GM13976 (cell line): Measurements from ENCODE around the gene COQ10A.

Experiments
- DNase-seq: peaks from one replicate; pipeline ENCODE4 v3.0.0; 2012; ENCODE audit warnings: low spot score
- CTCF ChIP-seq: IDR thresholded peaks from 2 replicates; pipeline ENCODE4 v1.5.1; 2012; ENCODE audit warnings: borderline replicate concordance, mild to moderate bottlenecking; ENCODE audit not compliant: insufficient read depth; ENCODE audit errors: extremely low read depth, missing control alignments, control extremely low read depth
- in situ Hi-C: fragments of 300-500 bp; cut with MboI; formaldehyde crosslinking; loops from one replicate; pipeline ENCODE4 v1.12.0; 2022; ENCODE audit warnings: low sequenced_read_pairs, mixed read lengths, inconsistent platforms; ENCODE audit not compliant: unreplicated experiment

The COQ10A gene

GRCh38 chr12:56307221-56307965, 40.7 kb downstream of the COQ10A start:
- in situ Hi-C loops, result no loop called here
- DNase-seq, result no peak
- no peak for TF ChIP-seq CTCF

- TF ChIP-seq CTCF, result no peak
- no peak for DNase-seq
- in situ Hi-C loops, result no loop called here
Observed at GRCh38 chr12:56308714-56309113, 42.0 kb downstream of the COQ10A start.

- no peak for TF ChIP-seq CTCF
- DNase-seq, result no peak
- in situ Hi-C loops, result loop anchor here (10.0 kb wide), 1 partner anchor 154 kb away; the partner anchor contains the start of gene SPRYD4
Observed at GRCh38 chr12:56311003-56311402, 44.3 kb downstream of the COQ10A start.

GRCh38 chr12:56315249-56315621, 48.5 kb downstream of the COQ10A start:
- in situ Hi-C loops, result loop anchor here (10.0 kb wide), 1 partner anchor 150 kb away; the partner anchor contains the start of gene SPRYD4
- TF ChIP-seq CTCF, result no peak
- DNase-seq, result peak; percentile 31

- DNase-seq, result peak; percentile 96
- in situ Hi-C loops, result loop anchor here (10.0 kb wide), 1 partner anchor 149 kb away; the partner anchor contains the start of gene SPRYD4
- peak; percentile 26 for TF ChIP-seq CTCF
Observed at GRCh38 chr12:56315622-56316473, 49.1 kb downstream of the COQ10A start, which contains the start of gene CNPY2. TSS of gene CNPY2 (minus strand) at chr12:56315988. CDS start at chr12:56315217, 771 bp downstream.

GRCh38 chr12:56317675-56318074, 50.9 kb downstream of the COQ10A start:
- in situ Hi-C loops, result loop anchor here (10.0 kb wide), 1 partner anchor 147 kb away; the partner anchor contains the start of gene SPRYD4
- no peak for DNase-seq
- no peak for TF ChIP-seq CTCF
